GM10847 (cell line): ENCODE measurements around the gene C4orf50.

Experiments used
- POLR2A ChIP-seq: IDR thresholded peaks from 2 replicates; pipeline ENCODE4 v1.6.1; 2011; ENCODE audit not compliant: insufficient read length; ENCODE audit errors: extremely low read depth

Gene C4orf50

GRCh38 chr4:6011271-6011671, 7.0 kb downstream of the C4orf50 start:
- TF ChIP-seq POLR2A = no peak

GRCh38 chr4:6010789-6011188, 7.4 kb downstream of the C4orf50 start:
- no peak for TF ChIP-seq POLR2A

- no peak for TF ChIP-seq POLR2A
Observed at GRCh38 chr4:6009452-6009851, 8.8 kb downstream of the C4orf50 start.

DNA sequence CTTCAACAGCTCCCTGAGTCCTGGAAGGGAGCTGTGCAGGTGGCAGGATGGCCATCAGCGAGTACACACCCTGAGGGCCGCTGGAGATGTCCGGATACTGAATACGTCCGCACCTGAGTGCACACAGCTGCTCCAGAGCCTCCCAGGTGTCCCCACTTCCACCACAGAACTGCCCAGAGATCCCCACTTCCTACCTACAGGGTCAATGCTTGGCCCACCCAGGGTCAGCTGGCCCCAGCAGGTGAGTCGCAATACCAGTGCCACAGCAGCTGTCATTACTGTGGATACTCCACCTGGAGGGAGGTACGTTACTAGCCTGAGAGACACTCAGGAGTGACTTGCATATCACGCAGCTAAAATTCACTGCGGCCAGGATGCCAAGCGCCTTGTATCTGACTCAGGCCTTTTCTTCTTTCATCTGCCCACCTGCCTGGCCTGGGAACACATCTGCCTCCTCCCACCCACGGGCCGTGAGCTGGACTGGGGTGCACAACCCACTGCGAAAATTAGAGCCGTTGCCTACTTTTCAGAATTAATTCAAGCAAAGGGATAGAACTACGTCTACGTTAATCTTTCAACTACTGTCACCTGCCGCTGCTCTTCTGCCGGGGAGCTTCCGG, 9.4 kb downstream of the C4orf50 start:
- TF ChIP-seq POLR2A = no peak

DNA sequence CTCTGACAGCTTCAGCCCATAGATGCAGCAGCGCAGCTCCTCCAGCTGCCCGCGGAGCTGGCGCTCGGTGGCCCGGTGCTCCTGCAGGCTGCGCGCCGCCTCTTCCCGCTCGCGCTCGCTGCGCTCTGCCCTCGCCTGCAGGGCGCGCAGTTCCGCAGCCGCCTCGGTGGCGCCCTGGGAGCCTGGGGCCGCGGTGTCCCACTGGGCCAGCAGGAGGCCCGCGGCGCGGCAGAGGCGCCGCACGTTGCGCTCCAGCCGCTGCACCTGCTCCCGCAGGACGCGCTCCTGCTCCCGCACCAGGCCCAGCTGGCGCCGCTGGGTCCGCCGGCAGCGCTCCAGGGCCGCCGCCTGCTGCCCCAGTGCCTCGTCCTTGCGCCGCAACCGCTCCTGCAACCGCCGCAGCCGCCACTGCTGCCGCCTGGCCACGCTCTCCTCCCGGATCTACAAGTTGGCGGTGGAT, 10.1 kb downstream of the C4orf50 start:
- TF ChIP-seq POLR2A = no peak

- TF ChIP-seq POLR2A = no peak
Observed at GRCh38 chr4:6005175-6005574, 13.1 kb downstream of the C4orf50 start.

DNA sequence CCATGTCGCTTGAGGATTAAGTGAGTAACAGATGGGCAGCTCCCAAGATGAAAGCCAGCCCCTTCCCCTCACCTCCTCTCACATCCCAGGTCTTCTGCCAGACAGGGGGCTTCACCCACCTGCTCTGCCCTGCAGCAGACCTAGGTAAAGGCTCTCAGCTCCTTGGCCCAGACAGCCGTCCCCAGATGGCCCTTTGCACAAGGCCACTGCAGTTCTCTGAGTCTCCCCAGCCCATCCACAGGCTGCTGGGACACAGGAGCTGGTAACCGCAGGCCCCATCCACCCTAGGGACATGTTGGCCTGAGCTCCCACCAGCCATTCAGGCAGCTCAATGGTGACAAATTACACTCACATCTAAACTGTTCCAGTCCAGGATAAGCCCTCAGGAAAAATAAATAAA, 15.3 kb downstream of the C4orf50 start:
- no peak for TF ChIP-seq POLR2A

GRCh38 chr4:6002492-6002833, 15.8 kb downstream of the C4orf50 start:
- TF ChIP-seq POLR2A = no peak

DNA sequence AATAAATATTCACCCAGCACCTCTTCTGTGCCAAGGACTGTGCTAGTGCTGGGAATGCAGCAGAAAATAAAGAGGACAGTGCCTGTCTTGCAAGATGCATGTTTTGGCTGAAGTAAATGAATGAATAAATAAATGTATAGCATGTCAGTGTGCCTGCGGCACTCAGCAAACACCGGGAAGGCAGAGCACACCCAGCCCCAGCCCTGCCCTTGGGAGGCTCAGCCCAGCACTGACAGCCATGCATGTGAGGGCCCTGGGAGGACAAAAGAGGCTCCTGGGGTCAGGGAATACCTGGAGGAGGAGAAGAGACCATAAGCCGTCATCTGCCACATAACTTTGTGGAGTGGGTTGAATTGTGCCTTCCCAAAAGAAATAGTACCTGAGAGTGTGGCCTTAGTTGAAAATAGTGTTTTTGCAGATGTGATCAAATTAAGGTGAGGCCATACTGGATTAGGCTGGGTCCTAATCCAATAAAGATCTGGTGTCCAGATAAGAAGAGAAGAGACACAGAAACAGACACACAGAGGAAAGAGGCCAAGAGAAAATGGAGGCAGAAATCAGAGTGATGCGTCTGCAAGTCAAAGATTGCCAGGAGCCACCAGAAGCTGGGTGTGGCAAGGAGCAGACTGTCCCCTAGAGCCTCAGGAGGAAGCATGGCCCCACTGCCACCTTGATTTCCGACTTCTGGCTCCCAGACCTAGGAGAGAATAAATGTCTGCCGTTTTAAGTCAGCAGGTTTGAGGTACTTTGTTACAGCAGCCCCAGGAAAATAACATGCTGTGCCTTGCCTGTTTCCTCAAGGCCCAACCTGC, 16.3 kb downstream of the C4orf50 start:
- no peak for TF ChIP-seq POLR2A

DNA sequence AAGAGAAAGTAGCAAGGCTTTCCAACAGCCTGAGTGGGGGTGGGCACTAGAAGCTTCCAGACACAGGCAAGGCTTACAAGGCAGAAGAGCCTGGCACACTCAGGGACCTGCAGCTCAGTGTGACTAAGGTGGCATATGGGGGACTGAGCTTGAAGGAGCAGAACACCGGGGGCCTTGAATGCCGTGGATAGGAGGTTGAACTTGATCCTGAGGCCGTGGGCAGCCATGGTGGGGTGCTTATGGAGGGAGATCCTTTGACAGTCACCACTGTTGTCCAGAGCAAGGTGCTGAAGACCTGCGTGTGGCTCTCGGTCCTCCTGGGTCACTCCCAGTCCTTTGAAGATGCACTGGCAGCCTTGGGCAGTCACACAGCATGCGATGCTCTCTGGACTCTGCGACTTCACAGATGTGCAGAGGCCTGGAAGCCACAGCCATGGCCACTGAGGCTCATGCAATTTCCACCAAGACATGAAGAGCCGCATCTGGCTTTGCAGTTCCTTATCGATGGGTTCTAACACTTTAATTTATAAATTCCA, 18.3 kb downstream of the C4orf50 start:
- TF ChIP-seq POLR2A = no peak

DNA sequence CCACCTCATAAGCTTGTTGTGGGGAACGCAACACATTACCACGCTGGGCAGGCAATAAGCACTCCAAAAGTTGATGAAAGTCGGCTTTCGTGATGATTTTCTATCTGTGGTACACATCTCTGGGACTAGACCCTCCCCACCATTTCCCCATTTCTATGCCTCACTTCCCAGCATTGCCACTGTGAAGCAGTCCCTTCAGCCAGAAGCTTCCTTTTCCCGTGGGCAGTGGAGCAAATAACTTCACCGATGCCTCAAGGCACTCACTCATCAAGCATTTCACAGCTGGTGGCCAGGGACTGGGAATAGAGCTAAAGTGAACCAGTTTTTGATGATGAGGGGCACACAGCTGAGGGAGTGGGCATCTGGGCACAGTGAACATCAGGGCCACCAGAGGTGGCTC, 18.9 kb downstream of the C4orf50 start:
- TF ChIP-seq POLR2A = no peak

DNA sequence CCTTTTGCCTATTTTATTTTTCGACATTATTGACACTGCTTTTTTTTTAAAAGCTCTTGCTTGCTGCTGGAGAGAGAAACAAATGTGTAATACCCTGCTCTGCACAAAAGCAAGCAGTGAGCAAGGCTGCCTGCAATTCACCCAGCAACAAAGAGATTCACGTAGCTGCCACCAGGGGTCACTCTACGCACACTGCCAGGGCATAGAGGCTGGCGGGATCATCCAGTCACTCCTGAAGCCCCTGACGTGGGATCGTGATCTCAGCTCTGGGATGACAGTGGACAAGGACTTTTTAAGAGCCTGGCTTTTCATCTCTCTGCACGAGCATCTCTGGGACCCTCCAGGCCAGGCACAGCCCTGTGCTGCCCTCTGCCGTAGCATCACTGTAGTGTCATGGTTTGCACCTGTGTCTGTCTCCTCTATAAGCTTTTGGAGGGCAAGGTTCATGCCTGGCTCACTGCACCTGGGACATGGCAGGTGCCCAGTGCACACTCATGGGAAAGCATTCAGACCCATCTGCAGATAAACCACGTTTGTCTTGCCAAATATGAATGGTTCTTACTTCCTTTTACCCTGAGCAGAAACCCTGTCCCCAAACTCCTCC, 19.8 kb downstream of the C4orf50 start:
- no peak for TF ChIP-seq POLR2A

DNA sequence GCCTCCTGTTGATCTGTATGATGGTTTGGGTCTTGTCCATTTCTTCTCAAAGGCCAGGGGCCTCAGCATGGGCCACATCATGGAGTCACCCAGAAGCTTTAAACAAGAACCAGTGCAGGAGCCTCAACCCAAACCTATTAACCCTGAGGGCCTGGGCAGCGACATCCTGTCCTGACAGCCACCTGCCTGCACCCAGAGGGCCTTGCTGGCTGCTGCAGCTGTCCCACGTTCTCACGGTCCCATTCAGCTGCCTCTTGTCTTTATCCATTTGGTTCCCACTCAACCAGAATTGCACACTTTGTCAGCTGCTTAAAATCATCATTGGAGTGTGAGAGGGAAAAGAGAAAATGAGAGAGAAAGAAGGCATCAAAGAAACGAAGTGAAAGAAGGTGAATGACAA, 21.6 kb downstream of the C4orf50 start:
- no peak for TF ChIP-seq POLR2A

GRCh38 chr4:5995901-5996623, 22.2 kb downstream of the C4orf50 start:
- TF ChIP-seq POLR2A = no peak

DNA sequence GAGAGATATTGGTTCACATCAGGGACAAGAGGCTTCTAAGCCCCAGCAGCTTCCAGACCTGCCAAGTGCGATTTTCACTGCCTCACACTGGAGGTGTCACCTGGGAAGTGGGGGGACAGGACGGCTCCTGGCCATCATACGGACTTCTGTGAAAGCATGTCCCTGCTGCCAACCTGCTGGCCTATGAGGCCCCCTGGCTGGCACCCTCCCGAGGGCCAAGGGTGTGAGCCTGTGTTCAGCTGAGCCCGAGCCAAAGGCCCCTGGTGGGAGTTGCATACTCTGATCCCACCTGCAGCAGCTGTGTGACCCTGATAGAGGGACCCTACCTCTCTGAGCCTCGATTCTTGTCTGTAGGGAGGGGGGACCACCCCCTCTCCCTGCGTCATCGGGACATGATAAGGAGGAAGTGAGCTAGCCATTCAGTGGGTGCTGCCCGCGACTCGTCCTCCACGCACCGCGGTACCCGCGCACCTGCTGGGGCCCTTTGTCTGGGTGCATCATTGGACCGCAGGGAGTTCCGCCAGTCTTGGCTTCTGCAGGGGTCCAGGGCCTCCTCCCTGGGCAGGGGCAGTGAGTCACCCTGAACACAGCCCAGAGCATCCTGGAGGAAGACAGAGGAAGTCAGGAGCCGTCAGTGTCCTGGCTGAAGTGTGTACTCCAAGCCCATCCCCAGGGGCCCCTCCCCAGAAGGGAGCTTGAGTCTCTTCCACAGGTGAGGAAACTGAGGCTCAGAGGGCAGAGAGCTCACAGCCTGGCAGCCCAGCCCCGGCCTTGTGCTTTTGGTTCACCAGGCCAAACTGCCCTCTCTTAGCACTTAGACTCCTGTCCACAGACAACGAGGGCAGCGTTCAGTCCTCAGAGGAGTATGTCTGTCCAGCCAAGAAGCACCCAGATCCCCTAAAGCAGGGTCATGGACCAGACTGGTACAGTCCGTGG, 24.1 kb downstream of the C4orf50 start:
- no peak for TF ChIP-seq POLR2A

- TF ChIP-seq POLR2A = no peak
Observed at GRCh38 chr4:5992828-5993321, 25.4 kb downstream of the C4orf50 start.
